GM12878 (cell line): ENCODE measurements around the gene PPAN. TPM values are rescaled to one million over a fixed set of nuclear protein-coding genes. Genes with fewer than 3 reads are reported as not detected.

ENCODE experiments used
- ATAC-seq: fragments of 200-7000 bp; cut with Tn5 transposase; 3 replicates; pipeline ENCODE4 v1.9.1; 2020; ENCODE audit warnings: mild to moderate bottlenecking, moderate library complexity
- BruUV-seq: library from RNA; stranded (reverse); fragments of 400-500 nt; replicated peaks from 2 replicates; lab custom pipeline; 2021; lab: Mats Ljungman, UMichigan
- CTCF ChIA-PET: fragments of 300-600 bp; sonication (Branson Sonifier 250); formaldehyde crosslinking; extraction: SDS; loops from one replicate; lab custom pipeline; 2021; ENCODE audit warnings: inconsistent platforms; lab: Yijun Ruan, JAX
- POLR2A ChIA-PET: fragments of 350-600 bp; formaldehyde crosslinking; extraction: SDS; loops from one replicate; lab custom pipeline; 2021; ENCODE audit warnings: inconsistent platforms; lab: Charles Lee
- RAD21 ChIA-PET: fragments of 300-600 bp; sonication (Branson Sonifier 250); formaldehyde crosslinking; loops from one replicate; lab custom pipeline; 2023; ENCODE audit warnings: antibody characterized with exemption; ENCODE audit not compliant: unreplicated experiment; lab: Charles Lee
- SMC1A ChIA-PET: fragments of 300-600 bp; sonication (Branson Sonifier 250); formaldehyde crosslinking; loops from one replicate; lab custom pipeline; 2023; ENCODE audit not compliant: unreplicated experiment, uncharacterized antibody; lab: Charles Lee
- DNase-seq: peaks from one replicate; pipeline ENCODE4 v3.0.0-alpha.2; 2011; ENCODE audit warnings: low read depth, low spot score
- FAIRE-seq: peaks from 3 replicates; lab custom pipeline; 2011; peaks lifted over from hg19 to GRCh38; lab: Jason Lieb, UNC
- H2AFZ ChIP-seq: 2 replicates; pipeline ENCODE4 v1.6.0; 2011; ENCODE audit warnings: low read depth, low read length, control low read depth; ENCODE audit not compliant: control insufficient read depth
- H3K27ac ChIP-seq: 2 replicates; pipeline ENCODE4 v1.5.1; 2011; ENCODE audit warnings: control low read depth; ENCODE audit not compliant: control insufficient read depth, insufficient read depth
- H3K27me3 ChIP-seq, 2 experiments: replicated peaks in 1 of 2; 2 replicates each; pipeline versions ENCODE4 v1.6.0 to v1.6.1; 2011; ENCODE audit warnings: low read length in 1 of 2; ENCODE audit not compliant: control insufficient read depth in 2 of 2, insufficient read depth in 2 of 2
- H3K36me3 ChIP-seq, 2 experiments: 2 replicates each; pipeline ENCODE4 v1.5.1; 2011; ENCODE audit warnings: low read length in 1 of 2; ENCODE audit not compliant: control insufficient read depth in 2 of 2, insufficient read depth in 2 of 2
- H3K4me1 ChIP-seq: 2 replicates; pipeline ENCODE4 v1.6.1; 2011; ENCODE audit warnings: mild to moderate bottlenecking, low read length, moderate library complexity, mixed read lengths; ENCODE audit not compliant: control insufficient read depth, insufficient read depth
- H3K4me2 ChIP-seq: 2 replicates; pipeline ENCODE4 v1.6.0; 2011; ENCODE audit warnings: control low read depth; ENCODE audit not compliant: control insufficient read depth, insufficient read depth
- H3K4me3 ChIP-seq: fragments of 200-600 bp; sonication (generic); 2 replicates; pipeline ENCODE4 v1.5.1; 2016
- H3K79me2 ChIP-seq: 2 replicates; pipeline ENCODE4 v1.6.0; 2011; ENCODE audit warnings: low read length; ENCODE audit not compliant: control insufficient read depth, insufficient read depth
- H3K9ac ChIP-seq: 2 replicates; pipeline ENCODE4 v1.8.0; 2011; ENCODE audit warnings: low read length, control low read depth, mixed read lengths; ENCODE audit not compliant: control insufficient read depth, insufficient read depth
- H3K9me3 ChIP-seq: replicated peaks from 3 replicates; pipeline ENCODE4 v1.5.1; 2011; ENCODE audit warnings: mild to moderate bottlenecking, low read length; ENCODE audit not compliant: control insufficient read depth, insufficient read depth
- H4K20me1 ChIP-seq: 2 replicates; pipeline ENCODE4 v1.6.0; 2011; ENCODE audit not compliant: control insufficient read depth, insufficient read depth
- BHLHE40 ChIP-seq, 2 experiments: fragments of 450-650 bp in 1 of 2; IDR thresholded peaks; 2 replicates each; pipeline ENCODE4 v1.6.1; 2011 to 2017; ENCODE audit warnings: low read depth in 2 of 2, borderline replicate concordance in 1 of 2, improper control_type of control experiment in 1 of 2, low read length in 1 of 2, mild to moderate bottlenecking in 1 of 2
- CREB1 ChIP-seq: IDR thresholded peaks from 2 replicates; pipeline ENCODE4 v1.6.1; 2012; ENCODE audit warnings: low read depth, mild to moderate bottlenecking, inconsistent platforms
- E2F4 ChIP-seq: IDR thresholded peaks from 2 replicates; pipeline ENCODE4 v1.6.1; 2012; ENCODE audit warnings: low read depth, low read length, improper control_type of control experiment
- NFIC ChIP-seq: IDR thresholded peaks from 2 replicates; pipeline ENCODE4 v1.6.1; 2012; ENCODE audit warnings: low read depth, mild to moderate bottlenecking, inconsistent platforms, low read length, moderate library complexity
- NFYB ChIP-seq: IDR thresholded peaks from 2 replicates; pipeline ENCODE4 v1.6.1; 2011; ENCODE audit warnings: low read depth, mild to moderate bottlenecking, low read length, improper control_type of control experiment, moderate library complexity; ENCODE audit not compliant: insufficient read depth
- RAD21 ChIP-seq: IDR thresholded peaks from 2 replicates; pipeline ENCODE4 v1.6.1; 2011; ENCODE audit warnings: mild to moderate bottlenecking, low read depth, low read length, moderate library complexity; ENCODE audit not compliant: insufficient read depth
- RBBP5 ChIP-seq: fragments of 200-600 bp; sonication (generic); conservative IDR thresholded peaks from 2 replicates; pipeline ENCODE4 v1.6.1; 2016
- SMAD1 ChIP-seq: fragments of 450-650 bp; IDR thresholded peaks from 2 replicates; pipeline ENCODE4 v1.6.1; 2018; ENCODE audit warnings: mild to moderate bottlenecking, low read depth; ENCODE audit not compliant: partially characterized antibody
- SP1 ChIP-seq: IDR thresholded peaks from one replicate; pipeline ENCODE4 v1.6.1; 2011; ENCODE audit warnings: low read depth, low read length
- SUPT20H ChIP-seq: IDR thresholded peaks from 2 replicates; pipeline ENCODE4 v1.6.1; 2011; ENCODE audit warnings: low read depth, mild to moderate bottlenecking, low read length, moderate library complexity, borderline replicate concordance; ENCODE audit not compliant: control insufficient read depth
- WGBS: methylation state at CpG from one replicate; pipeline ENCODE4 v1.1.6; 2016; ENCODE audit warnings: low lambda C conversion rate; ENCODE audit not compliant: insufficient replicate concordance, insufficient coverage; ENCODE audit errors: missing lambda C conversion rate; 5-methylcytosine and 5-hydroxymethylcytosine counted together
- in situ Hi-C: fragments of 300-500 bp; cut with MboI; formaldehyde crosslinking; loops from 9 replicates; pipeline ENCODE4 v1.14.3; 2018; ENCODE audit warnings: mixed read lengths
- intact Hi-C: fragments of 100-400 bp; cut with micrococcal nuclease; formaldehyde crosslinking; loops from one replicate; pipeline ENCODE4 v1.14.2; 2022; ENCODE audit not compliant: unreplicated experiment
- polyA plus RNA-seq, 11 experiments: library from polyadenylated mRNA; depleted of rRNA in 4 of 11; unstranded in 6 of 11; stranded (reverse) in 5 of 11; fragments of >200 nt; fragmentation: Nextera tagmentation in 4 of 11; fragmentation: Illumina TruSeq in 1 of 11; extraction: Ambion mirVana in 4 of 11; extraction: Trizol in 1 of 11; gene quantifications; 1 replicate in 1 of 11; 2 replicates in 10 of 11; pipeline versions ENCODE4 v1.2.1 to v1.2.3, GENCODE V29; 2011 to 2016; ENCODE audit warnings: inconsistent platforms in 2 of 11, missing spikeins in 2 of 11, low read depth in 1 of 11
- total RNA-seq, 4 experiments: library from RNA; depleted of rRNA in 3 of 4; stranded (reverse); fragments of >200 nt in 3 of 4; fragmentation: Illumina TruSeq in 1 of 4; extraction: Trizol in 1 of 4; gene quantifications; 2 replicates each; pipeline versions ENCODE4 v1.2.1 to v1.2.3, GENCODE V29; 2013 to 2021
- TF ChIP-seq, protein P1 (sequence below): fragments of 450-650 bp; IDR thresholded peaks from 2 replicates; pipeline ENCODE4 v1.6.1; 2017; ENCODE audit warnings: low read depth, mild to moderate bottlenecking, moderate library complexity
- TF ChIP-seq, protein P2 (sequence below): fragments of 450-650 bp; IDR thresholded peaks from 2 replicates; pipeline ENCODE4 v1.6.1; 2017; ENCODE audit warnings: mild to moderate bottlenecking, moderate library complexity
- TF ChIP-seq, protein P3 (sequence below), 3 experiments: IDR thresholded peaks in 2 of 3; conservative IDR thresholded peaks in 1 of 3; 2 replicates each; pipeline ENCODE4 v1.5.1; 2011; ENCODE audit warnings: low read depth in 3 of 3, low read length in 3 of 3, mild to moderate bottlenecking in 3 of 3, control low read depth in 2 of 3, moderate library complexity in 2 of 3, inconsistent platforms in 1 of 3, mixed read lengths in 1 of 3; ENCODE audit not compliant: control insufficient read depth in 2 of 3, insufficient read depth in 1 of 3; ENCODE audit errors: extremely low read depth in 1 of 3

The PPAN gene
- total and polyA plus RNA-seq, 10 of the 15 experiments (the other 5 are each of a cell fraction or from before 2014, with no cell fraction given), result 2.1 to 171 (median 108) TPM

DNA sequence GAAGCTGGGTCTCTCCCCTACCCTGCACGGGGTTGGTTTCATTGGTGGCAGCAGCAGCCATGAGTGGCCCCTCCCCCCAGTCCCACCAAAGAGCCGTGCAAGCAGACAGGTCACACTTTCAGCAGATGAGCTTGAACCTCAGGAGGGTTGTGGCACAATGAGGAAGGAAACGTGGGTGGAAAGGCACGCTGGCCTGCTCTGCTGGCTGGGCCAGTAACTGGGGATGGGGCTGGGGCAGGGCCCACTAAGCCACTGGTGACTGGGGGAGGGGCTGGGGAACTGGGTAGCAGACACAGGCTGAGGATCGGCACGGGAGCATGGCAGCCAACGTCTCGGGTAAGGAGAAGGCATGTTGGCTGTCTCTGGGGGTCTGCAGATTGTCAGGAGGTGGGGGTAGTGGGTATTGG lies 5.2 kb downstream of the PPAN start, which contains the start of gene P2RY11:
Gene P2RY11 (plus strand): TSS at position 289 of the 407 bp plus-strand sequence. CDS start 29 bp downstream, at position 318.
- POLR2A ChIA-PET, result interaction anchor here (0.5 to 5.4 kb wide), 8 partner anchors 9 to 179 kb away, joined by 3 to 58 read pairs (median 4); partner anchors contain the start of gene ANGPTL6
- ATAC-seq (peak; percentile 40), DNase-seq (peak; percentile 75), FAIRE-seq (peak; percentile 59)
- BruUV-seq, result no TSS peak
- in situ Hi-C loops, result no loop called here
- SMC1A ChIA-PET, result interaction anchor here (2.2 to 11.4 kb wide), 2 partner anchors 12 to 84 kb away, joined by 8 to 150 read pairs; partner anchors contain the start of gene ANGPTL6
- Histone ChIP-seq H3K27me3 (no peaks in the 10 kb centered on the region), H3K4me1 (peaks cover 44% of the 10 kb centered on the region), H3K9ac (peak within 1 kb of the TSS; percentile 35; the same call in 1 of the 2 replicates), H4K20me1 (no peaks in the 10 kb centered on the region), H3K36me3 (peaks cover 18 to 55% of the 10 kb centered on the region in 2 experiments; a peak in 3 of 4 replicates), H3K9me3 (no peaks in the 10 kb centered on the region), H3K4me3 (peak within 1 kb of the TSS; percentile 51), H3K4me2 (peak within 1 kb of the TSS; percentile 28), H2AFZ (no peak within 1 kb of the TSS), H3K79me2 (peaks cover 57% of the 10 kb centered on the region), H3K27ac (peak within 1 kb of the TSS; percentile 62)
- RAD21 ChIA-PET, result interaction anchor here (0.9 to 8.6 kb wide), 6 partner anchors 11 to 179 kb away, joined by 3 to 166 read pairs (median 4); partner anchors contain the start of gene ANGPTL6
- WGBS, result 4% methylated on average over 8 of the region's 8 CpGs
- CTCF ChIA-PET, result interaction anchor here (0.6 to 9.8 kb wide), 9 partner anchors 9 to 180 kb away, joined by 3 to 171 read pairs (median 8); partner anchors contain the start of gene ANGPTL6
- intact Hi-C loops, result loop anchor here (5.0 kb wide), 1 partner anchor 84 kb away; no protein-coding TSS in a partner anchor
- TF ChIP-seq SP1 (peak; percentile 22), CREB1 (0 out of 2 replicates have a peak, but pooled peaks have one; percentile 15), RBBP5 (no peak), SUPT20H (no peak), NFIC (no peak), E2F4 (no peak), SMAD1 (no peak), RAD21 (no peak), BHLHE40 (IDR thresholded peaks at IDR 0.05; ENCODE audit: borderline replicate concordance in 1 of 2, low read depth in 2 of 2, low read length in 1 of 2) (peak; percentile 96 to 97), NFYB (peak; percentile 37; the same call in 1 of the 2 replicates)
- TF ChIP-seq, protein P1, sequence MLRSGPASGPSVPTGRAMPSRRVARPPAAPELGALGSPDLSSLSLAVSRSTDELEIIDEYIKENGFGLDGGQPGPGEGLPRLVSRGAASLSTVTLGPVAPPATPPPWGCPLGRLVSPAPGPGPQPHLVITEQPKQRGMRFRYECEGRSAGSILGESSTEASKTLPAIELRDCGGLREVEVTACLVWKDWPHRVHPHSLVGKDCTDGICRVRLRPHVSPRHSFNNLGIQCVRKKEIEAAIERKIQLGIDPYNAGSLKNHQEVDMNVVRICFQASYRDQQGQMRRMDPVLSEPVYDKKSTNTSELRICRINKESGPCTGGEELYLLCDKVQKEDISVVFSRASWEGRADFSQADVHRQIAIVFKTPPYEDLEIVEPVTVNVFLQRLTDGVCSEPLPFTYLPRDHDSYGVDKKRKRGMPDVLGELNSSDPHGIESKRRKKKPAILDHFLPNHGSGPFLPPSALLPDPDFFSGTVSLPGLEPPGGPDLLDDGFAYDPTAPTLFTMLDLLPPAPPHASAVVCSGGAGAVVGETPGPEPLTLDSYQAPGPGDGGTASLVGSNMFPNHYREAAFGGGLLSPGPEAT, result peak; percentile 40; the same call in 1 of the 2 replicates
- TF ChIP-seq, protein P2, sequence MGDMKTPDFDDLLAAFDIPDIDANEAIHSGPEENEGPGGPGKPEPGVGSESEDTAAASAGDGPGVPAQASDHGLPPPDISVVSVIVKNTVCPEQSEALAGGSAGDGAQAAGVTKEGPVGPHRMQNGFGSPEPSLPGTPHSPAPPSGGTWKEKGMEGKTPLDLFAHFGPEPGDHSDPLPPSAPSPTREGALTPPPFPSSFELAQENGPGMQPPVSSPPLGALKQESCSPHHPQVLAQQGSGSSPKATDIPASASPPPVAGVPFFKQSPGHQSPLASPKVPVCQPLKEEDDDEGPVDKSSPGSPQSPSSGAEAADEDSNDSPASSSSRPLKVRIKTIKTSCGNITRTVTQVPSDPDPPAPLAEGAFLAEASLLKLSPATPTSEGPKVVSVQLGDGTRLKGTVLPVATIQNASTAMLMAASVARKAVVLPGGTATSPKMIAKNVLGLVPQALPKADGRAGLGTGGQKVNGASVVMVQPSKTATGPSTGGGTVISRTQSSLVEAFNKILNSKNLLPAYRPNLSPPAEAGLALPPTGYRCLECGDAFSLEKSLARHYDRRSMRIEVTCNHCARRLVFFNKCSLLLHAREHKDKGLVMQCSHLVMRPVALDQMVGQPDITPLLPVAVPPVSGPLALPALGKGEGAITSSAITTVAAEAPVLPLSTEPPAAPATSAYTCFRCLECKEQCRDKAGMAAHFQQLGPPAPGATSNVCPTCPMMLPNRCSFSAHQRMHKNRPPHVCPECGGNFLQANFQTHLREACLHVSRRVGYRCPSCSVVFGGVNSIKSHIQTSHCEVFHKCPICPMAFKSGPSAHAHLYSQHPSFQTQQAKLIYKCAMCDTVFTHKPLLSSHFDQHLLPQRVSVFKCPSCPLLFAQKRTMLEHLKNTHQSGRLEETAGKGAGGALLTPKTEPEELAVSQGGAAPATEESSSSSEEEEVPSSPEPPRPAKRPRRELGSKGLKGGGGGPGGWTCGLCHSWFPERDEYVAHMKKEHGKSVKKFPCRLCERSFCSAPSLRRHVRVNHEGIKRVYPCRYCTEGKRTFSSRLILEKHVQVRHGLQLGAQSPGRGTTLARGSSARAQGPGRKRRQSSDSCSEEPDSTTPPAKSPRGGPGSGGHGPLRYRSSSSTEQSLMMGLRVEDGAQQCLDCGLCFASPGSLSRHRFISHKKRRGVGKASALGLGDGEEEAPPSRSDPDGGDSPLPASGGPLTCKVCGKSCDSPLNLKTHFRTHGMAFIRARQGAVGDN, result peak; percentile 94
- TF ChIP-seq, protein P3, sequence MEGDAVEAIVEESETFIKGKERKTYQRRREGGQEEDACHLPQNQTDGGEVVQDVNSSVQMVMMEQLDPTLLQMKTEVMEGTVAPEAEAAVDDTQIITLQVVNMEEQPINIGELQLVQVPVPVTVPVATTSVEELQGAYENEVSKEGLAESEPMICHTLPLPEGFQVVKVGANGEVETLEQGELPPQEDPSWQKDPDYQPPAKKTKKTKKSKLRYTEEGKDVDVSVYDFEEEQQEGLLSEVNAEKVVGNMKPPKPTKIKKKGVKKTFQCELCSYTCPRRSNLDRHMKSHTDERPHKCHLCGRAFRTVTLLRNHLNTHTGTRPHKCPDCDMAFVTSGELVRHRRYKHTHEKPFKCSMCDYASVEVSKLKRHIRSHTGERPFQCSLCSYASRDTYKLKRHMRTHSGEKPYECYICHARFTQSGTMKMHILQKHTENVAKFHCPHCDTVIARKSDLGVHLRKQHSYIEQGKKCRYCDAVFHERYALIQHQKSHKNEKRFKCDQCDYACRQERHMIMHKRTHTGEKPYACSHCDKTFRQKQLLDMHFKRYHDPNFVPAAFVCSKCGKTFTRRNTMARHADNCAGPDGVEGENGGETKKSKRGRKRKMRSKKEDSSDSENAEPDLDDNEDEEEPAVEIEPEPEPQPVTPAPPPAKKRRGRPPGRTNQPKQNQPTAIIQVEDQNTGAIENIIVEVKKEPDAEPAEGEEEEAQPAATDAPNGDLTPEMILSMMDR (IDR thresholded peaks at IDR 0.05 in 2 of 3, conservative IDR thresholded peaks at IDR 0.05 in 1 of 3; ENCODE audit: control insufficient read depth in 2 of 3, extremely low read depth in 1 of 3, insufficient read depth in 1 of 3, low read depth in 3 of 3, low read length in 3 of 3), result no peak
